ENCODE measurements around the gene EFNA5.
A peak's percentile ranks its signal among the peaks of the same experiment; 100 is the strongest.

EFNA5 gene

DNA sequence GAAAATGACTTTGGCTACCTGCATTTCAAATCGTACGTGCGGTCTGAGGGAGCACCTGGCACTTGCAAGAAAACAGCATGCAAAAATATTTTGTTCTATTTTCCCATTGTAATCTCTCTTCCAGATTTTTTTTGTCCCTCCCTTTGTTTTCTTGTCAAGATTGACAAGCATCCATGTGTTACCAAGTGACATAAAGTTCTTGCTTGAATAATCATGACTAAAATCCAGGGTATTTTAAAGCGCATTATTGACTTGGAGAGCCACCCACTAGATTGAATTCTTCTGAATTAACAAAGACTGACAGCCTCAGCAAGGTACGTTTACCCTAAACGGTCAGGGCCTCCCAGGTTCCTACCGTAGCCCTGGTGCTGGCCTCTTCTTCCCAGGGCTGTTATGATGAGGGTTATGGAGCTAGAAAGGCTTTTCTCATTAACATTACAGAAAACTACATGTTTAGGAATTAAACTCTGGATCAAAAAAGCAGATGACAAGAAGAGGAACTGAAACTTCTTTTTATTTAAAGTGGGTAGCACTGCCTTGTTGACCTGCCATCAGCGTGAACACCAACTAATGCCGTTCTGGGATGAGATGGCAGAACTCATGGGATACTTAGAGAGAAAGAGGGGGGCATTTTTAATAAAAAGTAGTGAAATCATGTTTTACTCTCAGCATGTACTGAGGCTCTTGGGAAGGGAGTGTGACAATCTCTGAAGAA, 297.0 kb downstream of the EFNA5 start:
- no peaks in the 10 kb centered on the region for H3K79me1 ChIP-seq (ENCODE audit: low read length)
- H3K27ac ChIP-seq (ENCODE audit: low read depth, low read length), result no peak overlapping the region
- H3K18ac ChIP-seq (ENCODE audit: low read length), result no peak overlapping the region
- H2AK5ac ChIP-seq (ENCODE audit: low read length), result no peak overlapping the region
- H3K36me3 ChIP-seq (ENCODE audit: control insufficient read depth, insufficient read depth, low read length), result no peaks in the 10 kb centered on the region
- no peak overlapping the region for H3K4me2 ChIP-seq (ENCODE audit: low read length)
- no peak overlapping the region for H3K56ac ChIP-seq (ENCODE audit: low read length)
- no peak overlapping the region for H3K9ac ChIP-seq (ENCODE audit: low read length)
- H3K27me3 ChIP-seq (ENCODE audit: insufficient read depth, low read length, poor library complexity), result no peaks in the 10 kb centered on the region
- no peak overlapping the region for H2BK15ac ChIP-seq (replicated peaks; ENCODE audit: low read depth)
- H2BK120ac ChIP-seq (ENCODE audit: low read depth, low read length), result no peak overlapping the region
- no CpG with 5 or more reads among the region's 9 CpGs for WGBS (ENCODE audit: extremely low coverage, insufficient coverage, low lambda C conversion rate)
- H3K4me3 ChIP-seq (ENCODE audit: low read length), result no peak overlapping the region
- no peak overlapping the region for H4K8ac ChIP-seq (ENCODE audit: low read depth, low read length)
- no peak overlapping the region for H4K5ac ChIP-seq (ENCODE audit: low read length)
- H3K4me1 ChIP-seq (ENCODE audit: control insufficient read depth, low read depth, low read length), result peaks cover 3% of the 10 kb centered on the region
- no peak overlapping the region for H3K23ac ChIP-seq (ENCODE audit: low read length)
- no peak for DNase-seq
- no peaks in the 10 kb centered on the region for H3K79me2 ChIP-seq (ENCODE audit: control insufficient read depth, insufficient read depth, low read length)
- no peak overlapping the region for H3K4ac ChIP-seq (ENCODE audit: low read depth, low read length)
- H2BK5ac ChIP-seq (ENCODE audit: low read length), result no peak overlapping the region

- Histone ChIP-seq H4K8ac (ENCODE audit: low read depth, low read length) (no peak overlapping the region), H3K79me1 (ENCODE audit: low read length) (no peaks in the 10 kb centered on the region), H3K4me1 (ENCODE audit: control insufficient read depth, low read depth, low read length) (peaks cover 5% of the 10 kb centered on the region), H2BK5ac (ENCODE audit: low read length) (no peak overlapping the region), H3K4ac (ENCODE audit: low read depth, low read length) (no peak overlapping the region), H3K27ac (ENCODE audit: low read depth, low read length) (no peak overlapping the region), H3K27me3 (ENCODE audit: insufficient read depth, low read length, poor library complexity) (no peaks in the 10 kb centered on the region), H3K18ac (ENCODE audit: low read length) (no peak overlapping the region), H2BK120ac (ENCODE audit: low read depth, low read length) (no peak overlapping the region), H3K36me3 (ENCODE audit: control insufficient read depth, insufficient read depth, low read length) (no peaks in the 10 kb centered on the region), H3K23ac (ENCODE audit: low read length) (no peak overlapping the region), H3K79me2 (ENCODE audit: control insufficient read depth, insufficient read depth, low read length) (no peaks in the 10 kb centered on the region), H3K9ac (ENCODE audit: low read length) (no peak overlapping the region), H4K5ac (ENCODE audit: low read length) (no peak overlapping the region), H2AK5ac (ENCODE audit: low read length) (no peak overlapping the region), H3K56ac (ENCODE audit: low read length) (no peak overlapping the region), H2BK15ac (replicated peaks; ENCODE audit: low read depth) (no peak overlapping the region), H3K4me2 (ENCODE audit: low read length) (no peak overlapping the region), H3K4me3 (ENCODE audit: low read length) (no peak overlapping the region)
- no peak for DNase-seq
- no CpG with 5 or more reads among the region's 7 CpGs for WGBS (ENCODE audit: extremely low coverage, insufficient coverage, low lambda C conversion rate)
Observed at GRCh38 chr5:107372723-107373450, 297.9 kb downstream of the EFNA5 start.

GRCh38 chr5:107370396-107370968, 300.3 kb downstream of the EFNA5 start:
- no peak overlapping the region for H2AK5ac ChIP-seq (ENCODE audit: low read length)
- H2BK15ac ChIP-seq (replicated peaks; ENCODE audit: low read depth), result no peak overlapping the region
- H3K4me2 ChIP-seq (ENCODE audit: low read length), result no peak overlapping the region
- no peaks in the 10 kb centered on the region for H3K36me3 ChIP-seq (ENCODE audit: control insufficient read depth, insufficient read depth, low read length)
- no peak overlapping the region for H3K23ac ChIP-seq (ENCODE audit: low read length)
- H3K4ac ChIP-seq (ENCODE audit: low read depth, low read length), result no peak overlapping the region
- no peaks in the 10 kb centered on the region for H3K79me1 ChIP-seq (ENCODE audit: low read length)
- H4K8ac ChIP-seq (ENCODE audit: low read depth, low read length), result no peak overlapping the region
- no peak overlapping the region for H3K18ac ChIP-seq (ENCODE audit: low read length)
- H3K27ac ChIP-seq (ENCODE audit: low read depth, low read length), result no peak overlapping the region
- H3K56ac ChIP-seq (ENCODE audit: low read length), result no peak overlapping the region
- WGBS (ENCODE audit: extremely low coverage, insufficient coverage, low lambda C conversion rate), result no CpG with 5 or more reads among the region's 6 CpGs
- no peak overlapping the region for H4K5ac ChIP-seq (ENCODE audit: low read length)
- peaks cover 22% of the 10 kb centered on the region for H3K4me1 ChIP-seq (ENCODE audit: control insufficient read depth, low read depth, low read length)
- H3K79me2 ChIP-seq (ENCODE audit: control insufficient read depth, insufficient read depth, low read length), result no peaks in the 10 kb centered on the region
- no peak for DNase-seq
- H2BK120ac ChIP-seq (ENCODE audit: low read depth, low read length), result no peak overlapping the region
- H3K9ac ChIP-seq (ENCODE audit: low read length), result no peak overlapping the region
- no peaks in the 10 kb centered on the region for H3K27me3 ChIP-seq (ENCODE audit: insufficient read depth, low read length, poor library complexity)
- no peak overlapping the region for H3K4me3 ChIP-seq (ENCODE audit: low read length)
- no peak overlapping the region for H2BK5ac ChIP-seq (ENCODE audit: low read length)

DNA sequence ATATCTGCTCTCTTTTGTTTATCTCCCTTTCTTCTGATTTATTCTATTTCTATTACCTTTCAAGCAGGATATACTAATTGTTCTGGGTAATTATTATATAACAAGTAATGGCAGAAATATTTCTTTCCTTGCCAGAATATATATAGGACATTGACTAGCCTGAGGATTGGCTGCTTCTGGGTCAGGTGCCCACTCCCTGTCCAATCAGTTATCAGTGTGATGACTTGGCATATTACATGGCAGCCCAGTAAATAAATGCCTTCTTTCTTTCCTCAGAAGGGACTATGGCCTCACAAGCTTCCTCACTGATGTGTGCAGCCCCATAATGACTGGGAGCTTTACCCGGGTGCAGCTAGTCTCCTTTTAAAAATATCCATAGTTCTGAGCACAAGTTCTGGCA, 301.1 kb downstream of the EFNA5 start:
- Histone ChIP-seq H2BK120ac (ENCODE audit: low read depth, low read length) (no peak overlapping the region), H3K9ac (ENCODE audit: low read length) (no peak overlapping the region), H3K79me1 (ENCODE audit: low read length) (no peaks in the 10 kb centered on the region), H3K4me1 (ENCODE audit: control insufficient read depth, low read depth, low read length) (peaks cover 21% of the 10 kb centered on the region), H3K23ac (ENCODE audit: low read length) (no peak overlapping the region), H4K5ac (ENCODE audit: low read length) (no peak overlapping the region), H3K36me3 (ENCODE audit: control insufficient read depth, insufficient read depth, low read length) (no peaks in the 10 kb centered on the region), H3K4me3 (ENCODE audit: low read length) (no peak overlapping the region), H3K79me2 (ENCODE audit: control insufficient read depth, insufficient read depth, low read length) (no peaks in the 10 kb centered on the region), H3K18ac (ENCODE audit: low read length) (no peak overlapping the region), H2BK15ac (replicated peaks; ENCODE audit: low read depth) (no peak overlapping the region), H3K4ac (ENCODE audit: low read depth, low read length) (no peak overlapping the region), H3K27me3 (ENCODE audit: insufficient read depth, low read length, poor library complexity) (no peaks in the 10 kb centered on the region), H3K56ac (ENCODE audit: low read length) (no peak overlapping the region), H3K4me2 (ENCODE audit: low read length) (no peak overlapping the region), H3K27ac (ENCODE audit: low read depth, low read length) (no peak overlapping the region), H2BK5ac (ENCODE audit: low read length) (no peak overlapping the region), H2AK5ac (ENCODE audit: low read length) (no peak overlapping the region), H4K8ac (ENCODE audit: low read depth, low read length) (no peak overlapping the region)
- no CpG with 5 or more reads among the region's 1 CpG for WGBS (ENCODE audit: extremely low coverage, insufficient coverage, low lambda C conversion rate)
- no peak for DNase-seq

GRCh38 chr5:107368615-107369014, 302.1 kb downstream of the EFNA5 start:
- Histone ChIP-seq H3K79me2 (ENCODE audit: control insufficient read depth, insufficient read depth, low read length) (no peaks in the 10 kb centered on the region), H3K23ac (ENCODE audit: low read length) (no peak overlapping the region), H3K9ac (ENCODE audit: low read length) (no peak overlapping the region), H2AK5ac (ENCODE audit: low read length) (no peak overlapping the region), H3K56ac (ENCODE audit: low read length) (no peak overlapping the region), H3K4me1 (ENCODE audit: control insufficient read depth, low read depth, low read length) (peaks cover 21% of the 10 kb centered on the region), H2BK120ac (ENCODE audit: low read depth, low read length) (peak overlapping the region; percentile 45), H3K27me3 (ENCODE audit: insufficient read depth, low read length, poor library complexity) (no peaks in the 10 kb centered on the region), H3K79me1 (ENCODE audit: low read length) (no peaks in the 10 kb centered on the region), H3K4me2 (ENCODE audit: low read length) (no peak overlapping the region), H3K4me3 (ENCODE audit: low read length) (no peak overlapping the region), H3K27ac (ENCODE audit: low read depth, low read length) (no peak overlapping the region), H2BK5ac (ENCODE audit: low read length) (no peak overlapping the region), H4K5ac (ENCODE audit: low read length) (no peak overlapping the region), H3K4ac (ENCODE audit: low read depth, low read length) (no peak overlapping the region), H2BK15ac (replicated peaks; ENCODE audit: low read depth) (no peak overlapping the region), H4K8ac (ENCODE audit: low read depth, low read length) (peak overlapping the region; percentile 40), H3K36me3 (ENCODE audit: control insufficient read depth, insufficient read depth, low read length) (no peaks in the 10 kb centered on the region), H3K18ac (ENCODE audit: low read length) (peak overlapping the region; percentile 68)
- DNase-seq, result no peak
- WGBS (ENCODE audit: extremely low coverage, insufficient coverage, low lambda C conversion rate), result no CpG with 5 or more reads among the region's 7 CpGs

All from mesendoderm (in vitro differentiated cells).